OCI-LY7 (cell line): ENCODE results near the gene LHFPL2.

Experiments
- CTCF ChIP-seq: fragments of 200-600 bp; sonication (generic); conservative IDR thresholded peaks from 2 replicates; pipeline ENCODE4 v1.5.1; 2014; ENCODE audit warnings: mild to moderate bottlenecking, antibody characterized with exemption, low read length, moderate library complexity, mixed read lengths
- EZH2phosphoT487 ChIP-seq: fragments of 200-600 bp; sonication (generic); IDR thresholded peaks from 2 replicates; pipeline ENCODE4 v1.6.1; 2018; ENCODE audit warnings: low read depth, borderline replicate concordance, mild to moderate bottlenecking, mixed run types, antibody characterized with exemption, low read length, moderate library complexity, mixed read lengths

- TF ChIP-seq CTCF (no peak), EZH2phosphoT487 (no peak)
These were observed 103.2 kb downstream of the LHFPL2 start for GRCh38 chr5:78545406-78545805.
